Activated T-cell treated with anti-CD3 and anti-CD28 coated beads, Interleukin-2, amount 50 U/mL, for 72 hours (primary cell): ENCODE measurements around the gene FCHSD2. TPM values are rescaled to one million over a fixed set of nuclear protein-coding genes. Genes with fewer than 3 reads are reported as not detected.
"Not testable (repeated sequence)": the region's sequence is repeated elsewhere in the genome, so short reads cannot be mapped to it uniquely, and the experiment has no call there.

ENCODE experiments used
- ATAC-seq, 2 donors: fragments of 150-1000 bp; cut with Tn5 transposase; replicated peaks in 1 of 2; 2 replicates each; pipeline ENCODE4 v1.10.0; 2021; ENCODE audit warnings: moderate library complexity in 2 of 2, mild to moderate bottlenecking in 1 of 2
- DNase-seq, 2 donors: peaks; one replicate each; pipeline ENCODE4 v3.0.0; 2021 to 2022; ENCODE audit warnings: mixed read lengths in 1 of 2
- H3K27ac Mint-ChIP-seq: one replicate; pipeline ENCODE4 v1.8.0; 2022; ENCODE audit warnings: mild to moderate bottlenecking, moderate library complexity, mixed read lengths
- H3K27me3 Mint-ChIP-seq: one replicate; pipeline ENCODE4 v1.8.0; 2022; ENCODE audit warnings: low read depth, mixed read lengths
- H3K36me3 Mint-ChIP-seq, 2 donors: one replicate each; pipeline ENCODE4 v1.8.0; 2022; ENCODE audit warnings: mixed read lengths in 2 of 2, mild to moderate bottlenecking in 1 of 2; ENCODE audit not compliant: insufficient read depth in 2 of 2
- H3K4me1 Mint-ChIP-seq: one replicate; pipeline ENCODE4 v1.8.0; 2022; ENCODE audit warnings: low read depth, mixed read lengths
- H3K4me3 Mint-ChIP-seq, 2 donors: one replicate each; pipeline ENCODE4 v1.8.0; 2022; ENCODE audit warnings: mild to moderate bottlenecking in 2 of 2, mixed read lengths in 2 of 2, moderate library complexity in 2 of 2
- H3K9me3 Mint-ChIP-seq, 2 donors: one replicate each; pipeline ENCODE4 v1.8.0; 2022; ENCODE audit warnings: mixed read lengths in 2 of 2
- total RNA-seq, 2 donors: library from RNA; stranded (reverse); gene quantifications; one replicate each; pipeline ENCODE4 v1.2.3, GENCODE V29; 2022

Gene FCHSD2
- total RNA-seq, 2 donors from 2014 or later: 38.3 to 47.1 TPM

- Mint-ChIP-seq H3K27me3 (no peaks in the 10 kb centered on the region), H3K4me3 (peak overlapping the region; percentile 79 to 91), H3K36me3 (no peaks in the 10 kb centered on the region), H3K4me1 (peaks cover 32% of the 10 kb centered on the region), H3K9me3 (no peaks in the 10 kb centered on the region), H3K27ac (peak overlapping the region; percentile 81)
- DNase-seq: no peak
- no peak for ATAC-seq
Measured at GRCh38 chr11:72793076-72793424, 349.1 kb downstream of the FCHSD2 start.

- H3K27ac Mint-ChIP-seq: peak overlapping the region; percentile 81
- no peaks in the 10 kb centered on the region for H3K9me3 Mint-ChIP-seq
- no peak for DNase-seq
- H3K36me3 Mint-ChIP-seq: no peaks in the 10 kb centered on the region
- no peaks in the 10 kb centered on the region for H3K27me3 Mint-ChIP-seq
- H3K4me3 Mint-ChIP-seq: peak overlapping the region; percentile 79 to 91
- H3K4me1 Mint-ChIP-seq: peaks cover 37% of the 10 kb centered on the region
- ATAC-seq: no peak
Measured at GRCh38 chr11:72792437-72793021, 349.6 kb downstream of the FCHSD2 start.

- DNase-seq, ATAC-seq, H3K27ac Mint-ChIP-seq: not testable (repeated sequence)
Measured at GRCh38 chr11:72791228-72791627, 350.9 kb downstream of the FCHSD2 start.

GRCh38 chr11:72789493-72790131 lies 352.5 kb downstream of the FCHSD2 start:
- H3K4me1 Mint-ChIP-seq: peaks cover 43% of the 10 kb centered on the region
- H3K36me3 Mint-ChIP-seq: no peaks in the 10 kb centered on the region
- H3K27ac Mint-ChIP-seq: no peak overlapping the region
- no peak for DNase-seq
- ATAC-seq: no peak
- H3K9me3 Mint-ChIP-seq: no peaks in the 10 kb centered on the region
- H3K27me3 Mint-ChIP-seq: no peaks in the 10 kb centered on the region
- no peak overlapping the region for H3K4me3 Mint-ChIP-seq

More at GRCh38 chr11:72791228-72791627, 350.9 kb downstream of the FCHSD2 start:
- H3K4me1 Mint-ChIP-seq: peaks cover 47% of the 10 kb centered on the region
- not testable (repeated sequence) for H3K9me3 Mint-ChIP-seq, H3K27me3 Mint-ChIP-seq, H3K4me3 Mint-ChIP-seq, H3K36me3 Mint-ChIP-seq

- Mint-ChIP-seq H3K9me3 (no peaks in the 10 kb centered on the region), H3K4me1 (peaks cover 33% of the 10 kb centered on the region), H3K4me3 (peak overlapping the region in 1 of 2 donors; percentile 74), H3K36me3 (no peaks in the 10 kb centered on the region), H3K27me3 (no peaks in the 10 kb centered on the region), H3K27ac (no peak overlapping the region)
- ATAC-seq: no peak
- DNase-seq: no peak
Measured at GRCh38 chr11:72788241-72788640, 353.9 kb downstream of the FCHSD2 start.

GRCh38 chr11:72787216-72788104 lies 354.7 kb downstream of the FCHSD2 start:
- no peaks in the 10 kb centered on the region for H3K9me3 Mint-ChIP-seq
- DNase-seq: peak in 1 of 2 donors; percentile 40
- H3K27me3 Mint-ChIP-seq: no peaks in the 10 kb centered on the region
- H3K27ac Mint-ChIP-seq: no peak overlapping the region
- peaks cover 31% of the 10 kb centered on the region for H3K4me1 Mint-ChIP-seq
- H3K36me3 Mint-ChIP-seq: no peaks in the 10 kb centered on the region
- peak overlapping the region; percentile 1 to 74 for H3K4me3 Mint-ChIP-seq
- ATAC-seq: peak; percentile 44 to 74

Other genes starting within 250 kb of the FCHSD2 start
- gene P2RY2, start 76.0 kb upstream of the FCHSD2 start, total RNA-seq: not detected
- not detected for gene P2RY6, start 130.0 kb upstream of the FCHSD2 start, total RNA-seq
- under 1 TPM; 0.05 to 0.07 TPM for gene ARHGEF17, start 166.0 kb upstream of the FCHSD2 start, total RNA-seq
- 10 to 100 TPM; 17.3 to 19.6 TPM for gene RELT, start 234.1 kb upstream of the FCHSD2 start, total RNA-seq